Bronchial epithelial cell (primary cell): ENCODE data around the gene TMEM132D. TPM values are rescaled to one million over a fixed set of nuclear protein-coding genes. Genes with fewer than 3 reads are reported as not detected.

Experiments used
- DNase-seq: peaks from one replicate; pipeline ENCODE4 v3.0.0-alpha.2; 2010; ENCODE audit warnings: low read depth
- FAIRE-seq: peaks from 2 replicates; lab custom pipeline; 2011; peaks lifted over from hg19 to GRCh38; lab: Jason Lieb, UNC
- H3K27me3 ChIP-seq: 2 replicates; pipeline ENCODE4 v1.5.1; 2011; ENCODE audit warnings: low read length; ENCODE audit not compliant: control insufficient read depth, insufficient read depth
- H3K36me3 ChIP-seq: 2 replicates; pipeline ENCODE4 v1.5.1; 2011; ENCODE audit warnings: low read length; ENCODE audit not compliant: control insufficient read depth, insufficient read depth
- H3K4me3 ChIP-seq: 2 replicates; pipeline ENCODE4 v1.5.1; 2011; ENCODE audit warnings: mild to moderate bottlenecking, low read depth, low read length, control low read depth
- total RNA-seq: library from RNA; depleted of rRNA; stranded (reverse); fragments of >200 nt; gene quantifications from 2 replicates; pipeline ENCODE4 v1.2.1, GENCODE V29; 2014
- TF ChIP-seq, protein P1 (sequence below): IDR thresholded peaks from 2 replicates; pipeline ENCODE4 v1.5.1; 2011; ENCODE audit warnings: mild to moderate bottlenecking, moderate library complexity, low read length, control low read depth, inconsistent platforms; ENCODE audit not compliant: insufficient read depth, severe bottlenecking

The TMEM132D gene
- total RNA-seq, 1 donor from 2014 or later: not detected

DNA sequence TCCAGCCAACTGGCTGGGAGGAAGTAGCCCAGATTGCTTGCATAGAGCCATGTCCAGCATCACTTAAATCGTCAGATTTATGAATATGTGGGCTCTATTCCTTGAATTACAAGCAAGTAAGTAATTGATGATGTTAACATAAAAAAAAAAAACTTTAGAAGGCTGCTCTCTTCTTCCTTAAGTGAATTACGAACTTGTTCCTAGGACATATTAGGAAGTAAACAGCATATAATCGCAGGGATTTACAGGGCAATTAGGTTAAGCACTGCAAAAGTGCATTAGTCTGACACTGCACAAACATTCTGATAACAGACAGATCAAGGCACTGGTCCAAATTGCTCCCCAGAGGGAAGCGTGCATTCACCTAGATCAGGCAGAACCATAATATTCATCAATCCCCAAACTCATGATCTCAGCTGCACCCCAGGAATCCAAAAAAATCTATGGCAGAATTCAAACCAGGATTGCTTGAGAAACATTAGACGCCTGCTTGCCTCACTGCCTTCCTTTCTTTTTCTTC, 293.2 kb downstream of the TMEM132D start:
- TF ChIP-seq, protein P1, sequence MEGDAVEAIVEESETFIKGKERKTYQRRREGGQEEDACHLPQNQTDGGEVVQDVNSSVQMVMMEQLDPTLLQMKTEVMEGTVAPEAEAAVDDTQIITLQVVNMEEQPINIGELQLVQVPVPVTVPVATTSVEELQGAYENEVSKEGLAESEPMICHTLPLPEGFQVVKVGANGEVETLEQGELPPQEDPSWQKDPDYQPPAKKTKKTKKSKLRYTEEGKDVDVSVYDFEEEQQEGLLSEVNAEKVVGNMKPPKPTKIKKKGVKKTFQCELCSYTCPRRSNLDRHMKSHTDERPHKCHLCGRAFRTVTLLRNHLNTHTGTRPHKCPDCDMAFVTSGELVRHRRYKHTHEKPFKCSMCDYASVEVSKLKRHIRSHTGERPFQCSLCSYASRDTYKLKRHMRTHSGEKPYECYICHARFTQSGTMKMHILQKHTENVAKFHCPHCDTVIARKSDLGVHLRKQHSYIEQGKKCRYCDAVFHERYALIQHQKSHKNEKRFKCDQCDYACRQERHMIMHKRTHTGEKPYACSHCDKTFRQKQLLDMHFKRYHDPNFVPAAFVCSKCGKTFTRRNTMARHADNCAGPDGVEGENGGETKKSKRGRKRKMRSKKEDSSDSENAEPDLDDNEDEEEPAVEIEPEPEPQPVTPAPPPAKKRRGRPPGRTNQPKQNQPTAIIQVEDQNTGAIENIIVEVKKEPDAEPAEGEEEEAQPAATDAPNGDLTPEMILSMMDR: no peak
- FAIRE-seq: no peak

DNA sequence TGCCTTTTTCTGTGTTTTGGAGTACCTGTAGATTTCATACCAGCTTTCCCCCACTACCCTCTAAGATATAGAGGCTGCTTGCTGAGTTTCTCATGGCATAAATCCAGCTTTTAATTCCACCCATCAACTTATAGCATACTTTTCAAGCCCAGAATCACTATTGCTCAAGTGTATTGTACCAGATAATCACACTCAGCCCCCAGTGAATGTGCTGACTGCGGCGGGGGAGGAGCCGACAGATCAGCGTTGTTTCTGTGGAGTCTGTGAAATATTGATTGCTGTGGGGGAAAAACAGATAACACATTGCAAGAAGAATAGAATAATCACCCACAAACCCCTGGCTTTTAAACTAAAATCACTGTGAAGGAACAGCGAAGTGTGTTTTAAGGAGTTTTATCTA, 296.1 kb downstream of the TMEM132D start:
- FAIRE-seq: no peak
- no peak for DNase-seq
- Histone ChIP-seq H3K27me3 (no peaks in the 10 kb centered on the region), H3K36me3 (no peaks in the 10 kb centered on the region), H3K4me3 (no peak overlapping the region)
- TF ChIP-seq, protein P1: no peak

More for the DNA sequence above, 293.2 kb downstream of the TMEM132D start:
- H3K36me3 ChIP-seq: no peaks in the 10 kb centered on the region
- DNase-seq: no peak
- H3K27me3 ChIP-seq: no peaks in the 10 kb centered on the region
- H3K4me3 ChIP-seq: no peak overlapping the region

DNA sequence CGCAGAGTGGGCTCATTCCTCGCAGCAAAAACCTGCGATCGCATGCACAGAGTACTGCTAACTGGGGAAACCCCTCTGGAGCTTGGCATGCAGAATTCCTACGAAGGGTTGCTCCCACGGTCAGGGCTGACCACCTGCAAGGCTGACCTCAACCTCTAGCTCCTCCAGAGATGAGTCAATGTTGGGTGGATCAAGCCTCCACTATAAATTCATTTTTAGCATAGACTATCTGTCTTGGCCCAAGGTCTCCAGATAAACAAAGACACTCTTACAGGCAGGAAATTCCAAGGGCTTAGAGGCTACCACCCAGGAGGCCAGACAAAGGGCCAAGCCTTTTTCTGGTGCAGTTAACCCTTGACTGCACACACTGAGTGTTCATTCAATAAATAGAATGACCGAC, 296.5 kb downstream of the TMEM132D start:
- FAIRE-seq: no peak
- Histone ChIP-seq H3K27me3 (no peaks in the 10 kb centered on the region), H3K36me3 (no peaks in the 10 kb centered on the region), H3K4me3 (no peak overlapping the region)
- TF ChIP-seq, protein P1: no peak
- DNase-seq: no peak

DNA sequence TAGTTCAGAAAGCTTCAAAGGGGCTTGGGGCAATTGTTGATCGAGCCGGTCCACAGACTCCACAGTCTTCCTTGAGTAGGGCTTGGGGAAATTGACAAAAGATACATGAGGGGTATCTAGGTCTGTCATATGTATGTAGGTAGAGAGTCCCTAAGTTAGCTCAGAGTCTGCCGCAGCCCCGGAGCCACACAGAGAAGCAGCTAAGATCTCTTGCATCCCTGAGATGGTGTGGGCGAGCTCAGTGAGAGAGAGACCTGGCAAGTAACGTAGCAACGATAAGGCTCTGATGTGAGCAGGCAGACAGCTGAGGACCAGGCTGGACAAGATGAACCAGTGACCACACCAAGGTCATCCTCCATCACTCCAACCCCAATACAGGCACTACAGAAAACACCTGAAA, 297.6 kb downstream of the TMEM132D start:
- TF ChIP-seq, protein P1: no peak
- Histone ChIP-seq H3K27me3 (no peaks in the 10 kb centered on the region), H3K4me3 (no peak overlapping the region), H3K36me3 (no peaks in the 10 kb centered on the region)
- FAIRE-seq (no peak), DNase-seq (no peak)

DNA sequence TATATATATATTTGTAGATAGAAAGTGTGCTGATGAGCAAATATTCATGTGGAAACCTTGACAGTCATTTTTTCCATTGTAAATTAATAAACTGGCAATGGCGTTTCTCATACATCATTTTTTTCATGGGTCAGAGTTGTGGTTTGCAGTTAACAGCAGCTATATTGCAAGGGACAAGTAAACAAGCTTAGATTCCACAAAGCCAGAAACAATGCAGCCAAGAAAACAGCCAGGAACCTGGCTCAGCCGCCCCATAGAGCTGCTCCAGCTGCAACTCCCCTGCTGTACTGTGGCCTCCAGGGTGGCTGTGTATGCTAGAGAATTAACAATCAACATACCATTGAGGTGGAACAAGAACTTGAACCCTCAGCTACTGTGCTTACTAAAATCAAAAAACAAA, 298.2 kb downstream of the TMEM132D start:
- H3K27me3 ChIP-seq: no peaks in the 10 kb centered on the region
- DNase-seq (no peak), FAIRE-seq (no peak)
- TF ChIP-seq, protein P1: no peak
- H3K4me3 ChIP-seq: no peak overlapping the region
- no peaks in the 10 kb centered on the region for H3K36me3 ChIP-seq

DNA sequence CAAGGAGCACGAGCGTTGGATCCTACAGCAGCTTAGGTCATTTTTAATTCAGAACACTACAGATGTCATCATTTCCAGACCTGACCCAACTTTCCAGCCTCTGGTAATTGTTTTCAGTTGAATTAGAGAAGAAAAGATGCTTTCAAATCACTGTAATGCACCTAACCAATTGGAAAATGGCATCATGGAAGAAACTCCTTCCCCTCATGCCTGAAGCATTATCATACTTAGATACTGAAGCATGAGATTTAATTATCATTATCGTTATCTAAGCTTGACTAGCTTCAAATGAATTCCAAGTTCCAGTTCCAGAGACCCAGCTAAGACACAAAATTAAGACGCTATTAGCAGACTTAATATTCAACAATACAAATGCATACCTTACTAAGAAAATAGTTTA, 299.3 kb downstream of the TMEM132D start:
- FAIRE-seq: no peak
- TF ChIP-seq, protein P1: no peak
- H3K4me3 ChIP-seq: no peak overlapping the region
- no peaks in the 10 kb centered on the region for H3K36me3 ChIP-seq
- H3K27me3 ChIP-seq: no peaks in the 10 kb centered on the region
- DNase-seq: no peak
